22Rv1 (cell line): ENCODE data around the gene SH3BP2.

Experiments
- H3K27ac ChIP-seq: fragments of 450-650 bp; 2 replicates; pipeline ENCODE4 v1.5.1; 2017
- CTCF ChIP-seq: fragments of 450-650 bp; IDR thresholded peaks from 2 replicates; pipeline ENCODE4 v1.5.1; 2017; ENCODE audit warnings: mild to moderate bottlenecking
- ZFX ChIP-seq: fragments of 450-650 bp; IDR thresholded peaks from 2 replicates; pipeline ENCODE4 v1.6.1; 2017; ENCODE audit warnings: antibody characterized with exemption, borderline replicate concordance

SH3BP2 gene

GRCh38 chr4:2858451-2859217, 65.7 kb downstream of the SH3BP2 start:
- TF ChIP-seq ZFX = no peak
- TF ChIP-seq CTCF = no peak
- no peak overlapping the region for H3K27ac ChIP-seq

GRCh38 chr4:2859514-2859913, 66.6 kb downstream of the SH3BP2 start:
- H3K27ac ChIP-seq = no peak overlapping the region
- TF ChIP-seq ZFX (no peak), CTCF (no peak)

GRCh38 chr4:2860391-2861348, 67.8 kb downstream of the SH3BP2 start:
- TF ChIP-seq CTCF (no peak), ZFX (no peak)
- H3K27ac ChIP-seq = no peak overlapping the region

GRCh38 chr4:2861631-2862436, 68.9 kb downstream of the SH3BP2 start:
- TF ChIP-seq ZFX = no peak
- no peak for TF ChIP-seq CTCF
- H3K27ac ChIP-seq = no peak overlapping the region

GRCh38 chr4:2862528-2862927, 69.6 kb downstream of the SH3BP2 start:
- no peak overlapping the region for H3K27ac ChIP-seq
- TF ChIP-seq CTCF (no peak), ZFX (no peak)

- no peak for TF ChIP-seq CTCF
- no peak for TF ChIP-seq ZFX
- no peak overlapping the region for H3K27ac ChIP-seq
Observed at GRCh38 chr4:2863649-2864048, 70.8 kb downstream of the SH3BP2 start.
